Stimulated activated CD8-positive, alpha-beta memory T cell treated with anti-CD3 and anti-CD28 coated beads, Interleukin-7, amount 100 ng/mL, for 24 hours (primary cell): ENCODE data around the gene SCFD2.

Experiments
- DNase-seq: peaks from one replicate; pipeline ENCODE4 v3.0.0-alpha.2; 2020; ENCODE audit warnings: low read depth

SCFD2 gene

DNA sequence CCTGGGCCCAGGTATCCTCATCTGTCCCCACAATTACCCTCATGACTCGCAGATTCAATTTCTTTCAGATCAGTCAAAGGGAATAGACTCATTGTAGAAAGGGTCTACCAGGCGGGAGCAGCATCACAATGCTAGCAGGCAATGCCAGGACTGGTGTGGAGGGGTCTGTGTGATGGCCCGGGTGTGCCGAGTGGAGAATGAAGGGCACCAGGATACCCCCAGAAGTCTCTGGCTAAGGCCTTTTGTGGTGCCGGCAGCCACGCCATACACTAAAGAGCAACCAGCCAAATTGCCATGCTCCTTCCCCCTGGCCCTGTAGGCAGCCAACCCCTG lies 541.6 kb downstream of the SCFD2 start:
- DNase-seq, result no peak

DNA sequence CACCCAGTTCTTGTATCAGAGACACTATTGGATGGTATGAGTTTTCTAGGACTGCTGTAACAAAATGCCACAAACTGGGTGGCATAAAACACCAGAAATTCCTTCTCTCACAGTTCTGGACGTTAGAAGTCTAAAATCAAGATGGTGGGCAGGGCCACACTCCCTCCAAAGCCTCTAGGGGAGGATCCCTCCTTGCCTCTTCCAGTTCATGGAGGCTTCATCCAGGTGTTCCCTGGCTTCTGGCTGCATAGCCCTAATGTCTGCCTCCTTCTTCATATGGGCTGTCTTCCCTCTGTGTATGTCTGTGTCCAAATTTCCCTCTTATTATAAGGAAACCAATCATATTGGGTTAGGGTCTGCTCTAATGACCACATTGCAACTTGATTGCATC lies 542.2 kb downstream of the SCFD2 start:
- no peak for DNase-seq
